ENCODE data around the gene ASAP3. TPM values are rescaled to one million over a fixed set of nuclear protein-coding genes. Genes with fewer than 3 reads are reported as not detected.

The ASAP3 gene
- total RNA-seq (10 to 100 TPM in 4 of 7 donors, 1 to 10 TPM in 3; 7.7 to 13.8 (median 10.5) TPM), polyA plus RNA-seq (1 to 10 TPM; 2.9 to 7.4 (median 3.0) TPM)
- long read RNA-seq, donor 1 = 0 reads
- long read RNA-seq, donor 2 = 0 reads

GRCh38 chr1:23483321-23484252, at the start of gene ASAP3:
Gene ASAP3, minus strand, starts transcription at chr1:23484179. Its CDS starts 46 bp downstream, at chr1:23484133.
- Histone ChIP-seq H3K36me3 (no peaks in the 10 kb centered on the region), H3K27me3 (replicated peaks in 1 of 7) (peaks cover 0 to 48% (median 7%) of the 10 kb centered on the region in 7 donors), H3K9me3 (no peaks in the 10 kb centered on the region), H3K4me1 (peaks cover 12 to 26% (median 16%) of the 10 kb centered on the region in 6 donors), H3K27ac (peak within 1 kb of the TSS; percentile 42 to 82 (median 68)), H3K4me3 (peak within 1 kb of the TSS; percentile 61 to 85 (median 72))
- TF ChIP-seq POLR2A (IDR thresholded peaks at IDR 0.05) = no peak
- peak in 2 of 3 donors; percentile 48 to 57 for TF ChIP-seq POLR2AphosphoS5 (IDR thresholded peaks at IDR 0.05)
- TF ChIP-seq CTCF (IDR thresholded peaks at IDR 0.05 in 8 of 11, conservative IDR thresholded peaks at IDR 0.05 in 3 of 11) = peak in 4 of 11 experiments; percentile 6 to 34 (median 26)
- DNase-seq = no peak
- intact Hi-C loops (cut with DNase I; ENCODE audit: low total_unique reads) = no loop called here
- 0 to 3% (median 1%) methylated on average over 31 to 83 of the region's 84 CpGs for WGBS, 5 donors

- Histone ChIP-seq H3K36me3 (no peaks in the 10 kb centered on the region), H3K4me1 (peaks cover 18 to 81% (median 56%) of the 10 kb centered on the region in 6 donors), H3K4me3 (peak overlapping the region in 1 of 8 donors; percentile 31), H3K27ac (peak overlapping the region; percentile 14 to 88 (median 80)), H3K27me3 (replicated peaks in 1 of 7) (peaks cover 0 to 26% (median 0%) of the 10 kb centered on the region in 7 donors), H3K9me3 (no peaks in the 10 kb centered on the region)
- WGBS, 5 donors = 45 to 63% (median 52%) methylated on average over 6 of the region's 6 CpGs
- intact Hi-C loops (cut with DNase I; ENCODE audit: low total_unique reads) = no loop called here
- DNase-seq = no peak
- TF ChIP-seq POLR2AphosphoS5 (IDR thresholded peaks at IDR 0.05) (no peak), CTCF (IDR thresholded peaks at IDR 0.05 in 8 of 11, conservative IDR thresholded peaks at IDR 0.05 in 3 of 11) (no peak)
Measured at GRCh38 chr1:23533246-23534023, 49.5 kb upstream of the ASAP3 start.

- TF ChIP-seq POLR2A (IDR thresholded peaks at IDR 0.05) (no peak), CTCF (IDR thresholded peaks at IDR 0.05 in 8 of 11, conservative IDR thresholded peaks at IDR 0.05 in 3 of 11) (no peak), POLR2AphosphoS5 (IDR thresholded peaks at IDR 0.05) (no peak)
- 39 to 51% (median 48%) methylated on average over 5 of the region's 5 CpGs for WGBS, 5 donors
- Histone ChIP-seq H3K4me3 (peak overlapping the region in 5 of 8 donors; percentile 55 to 84 (median 69)), H3K4me1 (peaks cover 31 to 88% (median 74%) of the 10 kb centered on the region in 6 donors), H3K9me3 (no peaks in the 10 kb centered on the region), H3K27me3 (replicated peaks in 1 of 7) (peaks cover 0 to 31% (median 0%) of the 10 kb centered on the region in 7 donors), H3K27ac (peak overlapping the region in 6 of 8 donors; percentile 65 to 88 (median 86)), H3K36me3 (no peaks in the 10 kb centered on the region)
- DNase-seq = no peak
- intact Hi-C loops (cut with DNase I; ENCODE audit: low total_unique reads) = no loop called here
Measured at GRCh38 chr1:23531562-23532094, 47.6 kb upstream of the ASAP3 start.
